HTR-8/SVneo (cell line): ENCODE data around the gene TACC2.
"Not testable (repeated sequence)": the region's sequence is repeated elsewhere in the genome, so short reads cannot be mapped to it uniquely, and the experiment has no call there.

Experiments used
- DNase-seq: peaks from one replicate; pipeline ENCODE4 v3.0.0; 2011; ENCODE audit warnings: low spot score, mixed read lengths; ENCODE audit not compliant: insufficient read length
- FAIRE-seq: peaks from 2 replicates; lab custom pipeline; 2011; peaks lifted over from hg19 to GRCh38; lab: Jason Lieb, UNC

Gene TACC2

GRCh38 chr10:122022276-122022675, 33.3 kb downstream of the TACC2 start:
- no peak for FAIRE-seq
- no peak for DNase-seq

- DNase-seq, FAIRE-seq: not testable (repeated sequence)
These were observed 34.3 kb downstream of the TACC2 start for GRCh38 chr10:122023257-122023656.

GRCh38 chr10:122029499-122030199, 40.7 kb downstream of the TACC2 start:
- DNase-seq: no peak
- no peak for FAIRE-seq

- no peak for DNase-seq
- no peak for FAIRE-seq
These were observed 41.2 kb downstream of the TACC2 start for GRCh38 chr10:122030200-122030552.

GRCh38 chr10:122033224-122033926, 44.4 kb downstream of the TACC2 start:
- DNase-seq (no peak), FAIRE-seq (no peak)

- FAIRE-seq (no peak), DNase-seq (peak; percentile 10)
These were observed 45.3 kb downstream of the TACC2 start for GRCh38 chr10:122034149-122034756.

- FAIRE-seq: no peak
- DNase-seq: no peak
These were observed 51.8 kb downstream of the TACC2 start for GRCh38 chr10:122040786-122041185.

GRCh38 chr10:122042836-122043235, 53.9 kb downstream of the TACC2 start:
- FAIRE-seq (no peak), DNase-seq (no peak)

GRCh38 chr10:122044045-122044661, 55.2 kb downstream of the TACC2 start:
- peak; percentile 20 for DNase-seq
- no peak for FAIRE-seq

- FAIRE-seq: no peak
- no peak for DNase-seq
These were observed 55.8 kb downstream of the TACC2 start for GRCh38 chr10:122044713-122045112.

GRCh38 chr10:122045212-122045611, 56.2 kb downstream of the TACC2 start:
- FAIRE-seq (no peak), DNase-seq (no peak)

GRCh38 chr10:122047560-122047959, 58.6 kb downstream of the TACC2 start:
- no peak for DNase-seq
- FAIRE-seq: no peak

- FAIRE-seq (no peak), DNase-seq (no peak)
These were observed 60.1 kb downstream of the TACC2 start for GRCh38 chr10:122049076-122049475.

- no peak for FAIRE-seq
- no peak for DNase-seq
These were observed 61.3 kb downstream of the TACC2 start for GRCh38 chr10:122050311-122050710.

- no peak for FAIRE-seq
- no peak for DNase-seq
These were observed 61.8 kb downstream of the TACC2 start for GRCh38 chr10:122050811-122051210.

- FAIRE-seq (no peak), DNase-seq (peak; percentile 65)
These were observed 62.8 kb downstream of the TACC2 start for GRCh38 chr10:122051609-122052385.

GRCh38 chr10:122052701-122053100, 63.7 kb downstream of the TACC2 start:
- FAIRE-seq (no peak), DNase-seq (no peak)

- no peak for FAIRE-seq
- no peak for DNase-seq
These were observed 64.4 kb downstream of the TACC2 start for GRCh38 chr10:122053314-122053713.

GRCh38 chr10:122054048-122055025, 65.4 kb downstream of the TACC2 start:
- DNase-seq (peak; percentile 48), FAIRE-seq (no peak)
